ENCODE measurements around the gene ZMAT3.

DNA sequence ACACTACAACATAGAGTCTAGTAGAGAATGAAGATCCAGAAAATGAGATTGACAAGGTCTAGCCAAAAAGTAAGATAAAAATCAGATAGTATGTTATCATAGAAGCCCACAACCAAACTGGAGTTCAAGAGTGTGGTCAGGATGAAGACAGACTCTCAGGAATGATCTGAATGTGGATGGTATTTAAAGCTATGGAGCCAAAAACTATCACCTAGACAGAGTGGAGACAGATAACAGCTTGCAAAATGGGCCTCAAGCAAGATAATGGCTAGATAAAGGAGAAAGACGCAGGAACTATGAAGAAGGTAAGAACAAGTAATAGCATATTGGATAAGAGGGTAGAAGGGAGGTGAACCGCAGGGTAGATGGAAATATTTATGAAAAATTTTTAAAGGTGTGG is 35.4 kb downstream of the ZMAT3 start:
- TF ChIP-seq POLR2A (IDR thresholded peaks at IDR 0.05; ENCODE audit: control extremely low read depth in 1 of 2, low read depth in 2 of 2, low read length in 2 of 2) (no peak), BRCA1 (IDR thresholded peaks at IDR 0.05; ENCODE audit: low read depth, low read length) (no peak), EZH2 (IDR thresholded peaks at IDR 0.05; ENCODE audit: low read depth, low read length, severe bottlenecking) (no peak), JUN (IDR thresholded peaks at IDR 0.05; ENCODE audit: low read depth, low read length) (no peak), HDAC6 (IDR thresholded peaks at IDR 0.05; ENCODE audit: low read depth, low read length) (no peak), PHF8 (conservative IDR thresholded peaks at IDR 0.05; ENCODE audit: low read depth, low read length) (no peak), RXRA (IDR thresholded peaks at IDR 0.05; ENCODE audit: insufficient read depth, low read depth, low read length) (no peak), JUND (IDR thresholded peaks at IDR 0.05; ENCODE audit: low read length) (no peak), POLR2AphosphoS5 (IDR thresholded peaks at IDR 0.05; ENCODE audit: low read depth, low read length) (no peak), SUZ12 (IDR thresholded peaks at IDR 0.05; ENCODE audit: low read length) (no peak)
- TF ChIP-seq, protein P1, sequence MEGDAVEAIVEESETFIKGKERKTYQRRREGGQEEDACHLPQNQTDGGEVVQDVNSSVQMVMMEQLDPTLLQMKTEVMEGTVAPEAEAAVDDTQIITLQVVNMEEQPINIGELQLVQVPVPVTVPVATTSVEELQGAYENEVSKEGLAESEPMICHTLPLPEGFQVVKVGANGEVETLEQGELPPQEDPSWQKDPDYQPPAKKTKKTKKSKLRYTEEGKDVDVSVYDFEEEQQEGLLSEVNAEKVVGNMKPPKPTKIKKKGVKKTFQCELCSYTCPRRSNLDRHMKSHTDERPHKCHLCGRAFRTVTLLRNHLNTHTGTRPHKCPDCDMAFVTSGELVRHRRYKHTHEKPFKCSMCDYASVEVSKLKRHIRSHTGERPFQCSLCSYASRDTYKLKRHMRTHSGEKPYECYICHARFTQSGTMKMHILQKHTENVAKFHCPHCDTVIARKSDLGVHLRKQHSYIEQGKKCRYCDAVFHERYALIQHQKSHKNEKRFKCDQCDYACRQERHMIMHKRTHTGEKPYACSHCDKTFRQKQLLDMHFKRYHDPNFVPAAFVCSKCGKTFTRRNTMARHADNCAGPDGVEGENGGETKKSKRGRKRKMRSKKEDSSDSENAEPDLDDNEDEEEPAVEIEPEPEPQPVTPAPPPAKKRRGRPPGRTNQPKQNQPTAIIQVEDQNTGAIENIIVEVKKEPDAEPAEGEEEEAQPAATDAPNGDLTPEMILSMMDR (IDR thresholded peaks at IDR 0.05; ENCODE audit: control extremely low read depth in 1 of 3, insufficient read depth in 1 of 3, low read depth in 1 of 3, low read length in 3 of 3), result no peak
- TF ChIP-seq, protein P2, sequence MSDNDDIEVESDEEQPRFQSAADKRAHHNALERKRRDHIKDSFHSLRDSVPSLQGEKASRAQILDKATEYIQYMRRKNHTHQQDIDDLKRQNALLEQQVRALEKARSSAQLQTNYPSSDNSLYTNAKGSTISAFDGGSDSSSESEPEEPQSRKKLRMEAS (IDR thresholded peaks at IDR 0.05), result no peak
